ENCODE data around the gene NECAB2. TPM values are rescaled to one million over a fixed set of nuclear protein-coding genes. Genes with fewer than 3 reads are reported as not detected.

The NECAB2 gene
- total and polyA plus RNA-seq, 7 donors = 0.04 to 0.13 (median 0.09) TPM; not detected in 4

DNA sequence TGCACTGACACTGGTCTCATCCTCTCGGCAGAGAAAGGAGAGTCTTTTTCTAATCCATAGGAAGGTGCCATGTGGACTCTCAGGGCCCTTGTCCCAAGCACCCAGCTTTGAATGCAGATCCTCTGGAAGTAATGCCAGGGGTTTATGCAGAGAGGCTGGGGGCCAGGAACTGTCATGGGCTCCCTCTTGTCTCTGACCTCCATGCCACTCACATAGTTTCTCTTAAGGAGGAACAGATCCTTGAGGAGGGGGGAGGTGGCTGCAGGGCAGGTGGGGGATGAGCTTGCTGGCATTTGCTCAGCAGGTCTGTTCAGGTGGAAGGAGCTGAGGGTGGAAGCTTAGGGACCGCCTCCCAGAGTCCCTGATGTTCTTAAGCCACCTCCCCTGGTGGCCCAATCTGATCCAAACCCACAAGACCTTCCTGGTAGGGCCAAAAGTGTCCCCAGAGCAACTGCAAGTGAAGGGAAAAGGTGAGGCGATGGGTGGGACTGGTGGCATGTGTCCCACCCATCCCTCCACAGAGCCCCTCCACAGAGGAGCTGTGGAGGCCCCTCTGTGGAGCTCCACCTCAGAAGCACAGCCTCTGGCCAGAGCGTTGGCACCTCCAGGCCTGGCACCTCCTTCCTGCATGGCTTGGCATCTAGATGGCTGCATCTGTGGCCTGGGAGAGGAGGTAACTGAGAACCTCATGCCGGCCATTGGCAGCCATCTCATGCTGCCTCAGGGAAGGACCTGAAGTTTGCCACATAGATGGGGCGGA lies 9.2 kb downstream of the NECAB2 start:
- no peak for DNase-seq
- no peak overlapping the region for H3K4me3 ChIP-seq
- ATAC-seq = no peak
- intact Hi-C loops (cut with DNase I) = loop anchor here in 1 of 2 donors (5.0 kb wide), 1 partner anchor 70 kb away; no protein-coding TSS in a partner anchor
- no peaks in the 10 kb centered on the region for H3K4me1 ChIP-seq
- H3K9me3 ChIP-seq = no peaks in the 10 kb centered on the region
- no peaks in the 10 kb centered on the region for H3K27me3 ChIP-seq (ENCODE audit: insufficient read depth in 3 of 3, low read length in 2 of 3)
- no peak overlapping the region for H3K27ac ChIP-seq
- TF ChIP-seq, protein P1, sequence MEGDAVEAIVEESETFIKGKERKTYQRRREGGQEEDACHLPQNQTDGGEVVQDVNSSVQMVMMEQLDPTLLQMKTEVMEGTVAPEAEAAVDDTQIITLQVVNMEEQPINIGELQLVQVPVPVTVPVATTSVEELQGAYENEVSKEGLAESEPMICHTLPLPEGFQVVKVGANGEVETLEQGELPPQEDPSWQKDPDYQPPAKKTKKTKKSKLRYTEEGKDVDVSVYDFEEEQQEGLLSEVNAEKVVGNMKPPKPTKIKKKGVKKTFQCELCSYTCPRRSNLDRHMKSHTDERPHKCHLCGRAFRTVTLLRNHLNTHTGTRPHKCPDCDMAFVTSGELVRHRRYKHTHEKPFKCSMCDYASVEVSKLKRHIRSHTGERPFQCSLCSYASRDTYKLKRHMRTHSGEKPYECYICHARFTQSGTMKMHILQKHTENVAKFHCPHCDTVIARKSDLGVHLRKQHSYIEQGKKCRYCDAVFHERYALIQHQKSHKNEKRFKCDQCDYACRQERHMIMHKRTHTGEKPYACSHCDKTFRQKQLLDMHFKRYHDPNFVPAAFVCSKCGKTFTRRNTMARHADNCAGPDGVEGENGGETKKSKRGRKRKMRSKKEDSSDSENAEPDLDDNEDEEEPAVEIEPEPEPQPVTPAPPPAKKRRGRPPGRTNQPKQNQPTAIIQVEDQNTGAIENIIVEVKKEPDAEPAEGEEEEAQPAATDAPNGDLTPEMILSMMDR (IDR thresholded peaks at IDR 0.05) = no peak
- H3K36me3 ChIP-seq (ENCODE audit: insufficient read depth in 1 of 2, low read depth in 1 of 2) = no peaks in the 10 kb centered on the region
- 75 to 84% (median 77%) methylated on average over 6 of the region's 6 CpGs for WGBS, 3 donors

DNA sequence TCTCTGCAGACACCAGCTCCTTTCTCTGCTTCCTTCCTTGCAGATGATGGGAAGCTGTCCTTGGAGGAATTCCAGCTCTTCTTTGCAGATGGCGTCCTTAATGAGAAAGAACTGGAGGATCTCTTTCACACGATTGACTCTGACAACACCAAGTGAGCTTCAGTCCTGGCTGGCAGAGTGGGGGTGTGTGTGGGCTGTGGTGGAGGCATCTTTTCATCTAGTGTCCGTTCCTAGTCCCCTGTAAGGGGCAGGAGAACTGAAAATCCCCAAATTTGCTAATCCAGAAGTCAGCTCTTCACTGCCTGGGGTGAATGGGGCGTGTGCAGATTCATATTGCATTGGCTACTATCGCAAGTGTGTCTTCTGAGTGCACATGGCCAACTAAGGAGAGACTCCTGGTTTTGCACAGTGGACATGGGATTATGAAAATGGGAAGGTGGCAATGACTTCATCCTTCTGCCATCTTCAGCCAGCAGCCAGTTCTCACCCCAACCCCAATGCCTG lies 10.4 kb downstream of the NECAB2 start:
- H3K4me3 ChIP-seq = no peak overlapping the region
- no peak overlapping the region for H3K27ac ChIP-seq
- DNase-seq = no peak
- intact Hi-C loops (cut with DNase I) = loop anchor here in 1 of 2 donors (5.0 kb wide), 1 partner anchor 69 kb away; no protein-coding TSS in a partner anchor
- no peaks in the 10 kb centered on the region for H3K9me3 ChIP-seq
- 71 to 88% (median 79%) methylated on average over 5 of the region's 5 CpGs for WGBS, 3 donors
- H3K4me1 ChIP-seq = no peaks in the 10 kb centered on the region
- no peaks in the 10 kb centered on the region for H3K27me3 ChIP-seq (ENCODE audit: insufficient read depth in 3 of 3, low read length in 2 of 3)
- no peaks in the 10 kb centered on the region for H3K36me3 ChIP-seq (ENCODE audit: insufficient read depth in 1 of 2, low read depth in 1 of 2)
- TF ChIP-seq, protein P1 (IDR thresholded peaks at IDR 0.05) = no peak
- ATAC-seq = no peak

DNA sequence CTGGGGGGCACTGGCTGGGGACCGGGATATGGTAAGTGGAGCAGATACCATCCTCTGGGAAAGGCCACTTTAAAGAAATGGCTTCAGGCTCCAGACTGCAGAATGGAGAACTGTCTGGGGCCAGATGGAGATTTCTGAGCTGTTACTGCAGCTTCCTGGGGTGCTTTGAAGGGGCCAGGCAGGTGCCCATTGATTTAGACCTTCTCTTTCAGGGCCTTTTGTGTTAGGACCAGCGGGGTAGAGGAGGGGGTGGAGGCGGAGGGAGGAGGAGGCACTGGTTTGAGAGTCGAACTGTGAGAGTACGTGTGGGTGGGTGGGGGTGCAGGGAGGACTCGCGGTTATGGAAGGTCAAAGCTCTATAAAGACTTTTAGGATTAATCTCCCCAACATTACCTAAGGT lies 11.4 kb downstream of the NECAB2 start:
- WGBS, 3 donors = 92 to 95% (median 94%) methylated on average over 7 of the region's 7 CpGs
- no peak overlapping the region for H3K4me3 ChIP-seq
- H3K36me3 ChIP-seq (ENCODE audit: insufficient read depth in 1 of 2, low read depth in 1 of 2) = no peaks in the 10 kb centered on the region
- TF ChIP-seq, protein P1 (IDR thresholded peaks at IDR 0.05) = no peak
- intact Hi-C loops (cut with DNase I) = loop anchor here in 1 of 2 donors (5.0 kb wide), 1 partner anchor 68 kb away; no protein-coding TSS in a partner anchor
- no peak overlapping the region for H3K27ac ChIP-seq
- ATAC-seq = no peak
- H3K27me3 ChIP-seq (ENCODE audit: insufficient read depth in 3 of 3, low read length in 2 of 3) = no peaks in the 10 kb centered on the region
- no peaks in the 10 kb centered on the region for H3K4me1 ChIP-seq
- H3K9me3 ChIP-seq = no peaks in the 10 kb centered on the region
- no peak for DNase-seq

DNA sequence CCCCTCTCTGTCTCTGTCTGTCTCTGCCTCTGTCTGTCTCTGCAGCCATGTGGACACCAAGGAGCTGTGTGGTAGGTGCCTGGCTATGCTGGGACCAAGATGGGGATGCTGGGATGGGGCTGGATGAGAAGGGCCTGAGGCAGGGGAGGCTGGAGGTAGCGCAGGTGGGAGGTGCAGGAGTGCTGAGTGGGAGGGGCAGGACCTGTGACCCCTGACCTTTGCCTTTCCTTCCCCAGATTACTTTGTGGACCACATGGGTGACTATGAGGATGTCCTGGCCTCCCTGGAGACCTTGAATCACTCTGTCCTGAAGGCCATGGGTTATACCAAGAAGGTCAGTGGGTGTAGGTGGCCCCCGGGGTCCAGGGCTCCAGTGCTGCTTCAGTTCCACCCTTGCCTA lies 12.8 kb downstream of the NECAB2 start:
- TF ChIP-seq, protein P1 (IDR thresholded peaks at IDR 0.05) = no peak
- no peak for DNase-seq

More for the DNA sequence above, 12.8 kb downstream of the NECAB2 start:
- no peaks in the 10 kb centered on the region for H3K4me1 ChIP-seq
- H3K4me3 ChIP-seq = no peak overlapping the region
- no peak for ATAC-seq
- intact Hi-C loops (cut with DNase I) = no loop called here
- no peak overlapping the region for H3K27ac ChIP-seq
- H3K9me3 ChIP-seq = no peaks in the 10 kb centered on the region
- no peaks in the 10 kb centered on the region for H3K36me3 ChIP-seq (ENCODE audit: insufficient read depth in 1 of 2, low read depth in 1 of 2)
- WGBS, 3 donors = 82 to 92% (median 88%) methylated on average over 2 of the region's 2 CpGs
- no peaks in the 10 kb centered on the region for H3K27me3 ChIP-seq (ENCODE audit: insufficient read depth in 3 of 3, low read length in 2 of 3)
